Smooth muscle cell (in vitro differentiated cells): Measurements from ENCODE around the gene PLVAP. TPM values are rescaled to one million over a fixed set of nuclear protein-coding genes. Genes with fewer than 3 reads are reported as not detected.

Experiments used
- DNase-seq: peaks from one replicate; lab custom pipeline; 2025; ENCODE audit not compliant: unreplicated experiment; lab: John Stamatoyannopoulos, UW
- H2AFZ ChIP-seq: fragments of 200-600 bp; sonication (generic); 2 replicates; pipeline ENCODE4 v1.6.0; 2016; ENCODE audit warnings: antibody characterized with exemption, low read depth, mild to moderate bottlenecking
- H3F3A ChIP-seq: fragments of 200-600 bp; sonication (generic); 2 replicates; pipeline ENCODE4 v1.6.0; 2017; ENCODE audit warnings: antibody characterized with exemption, low read depth
- H3K27ac ChIP-seq: fragments of 200-600 bp; sonication (generic); 2 replicates; pipeline ENCODE4 v1.5.1; 2016; ENCODE audit warnings: low read depth, mild to moderate bottlenecking
- H3K27me3 ChIP-seq: fragments of 200-600 bp; sonication (generic); 2 replicates; pipeline ENCODE4 v1.6.1; 2016; ENCODE audit warnings: low read depth, mild to moderate bottlenecking
- H3K36me3 ChIP-seq: fragments of 200-600 bp; sonication (generic); 2 replicates; pipeline ENCODE4 v1.5.1; 2016; ENCODE audit warnings: low read depth
- H3K4me1 ChIP-seq: fragments of 200-600 bp; sonication (generic); 2 replicates; pipeline ENCODE4 v1.5.1; 2016; ENCODE audit warnings: low read depth
- H3K4me2 ChIP-seq: fragments of 200-600 bp; sonication (generic); 2 replicates; pipeline ENCODE4 v1.6.0; 2016; ENCODE audit warnings: mild to moderate bottlenecking
- H3K4me3 ChIP-seq: fragments of 200-600 bp; sonication (generic); 2 replicates; pipeline ENCODE4 v1.5.1; 2016; ENCODE audit warnings: mild to moderate bottlenecking
- H3K79me2 ChIP-seq: fragments of 200-600 bp; sonication (generic); 2 replicates; pipeline ENCODE4 v1.6.0; 2016; ENCODE audit warnings: low read depth, mild to moderate bottlenecking
- H3K9ac ChIP-seq: fragments of 200-600 bp; sonication (generic); 2 replicates; pipeline ENCODE4 v1.6.0; 2016; ENCODE audit warnings: low read depth
- H3K9me3 ChIP-seq: fragments of 200-600 bp; sonication (generic); replicated peaks from 2 replicates; pipeline ENCODE4 v1.5.1; 2016; ENCODE audit warnings: low read depth
- H4K20me1 ChIP-seq: fragments of 200-600 bp; sonication (generic); 2 replicates; pipeline ENCODE4 v1.6.0; 2016; ENCODE audit warnings: low read depth
- WGBS: methylation state at CpG from one replicate; pipeline ENCODE4 v1.1.7; 2016; ENCODE audit warnings: low lambda C conversion rate; 5-methylcytosine and 5-hydroxymethylcytosine counted together
- polyA plus RNA-seq: library from polyadenylated mRNA; unstranded; fragments of >200 nt; fragmentation: Nextera tagmentation; extraction: Ambion mirVana; gene quantifications from 2 replicates; pipeline ENCODE4 v1.2.1, GENCODE V29; 2016
- total RNA-seq: library from RNA; depleted of rRNA; stranded (reverse); fragments of >200 nt; gene quantifications from 2 replicates; pipeline ENCODE4 v1.2.3, GENCODE V29; 2014
- TF ChIP-seq, protein P1 (sequence below): fragments of 200-600 bp; sonication (generic); IDR thresholded peaks from 2 replicates; pipeline ENCODE4 v1.5.1; 2017; ENCODE audit warnings: borderline replicate concordance, mild to moderate bottlenecking, antibody characterized with exemption; ENCODE audit not compliant: insufficient read depth, poor library complexity, severe bottlenecking

Gene PLVAP
- total and polyA plus RNA-seq, 2 experiments from 2014 or later = not detected

DNA sequence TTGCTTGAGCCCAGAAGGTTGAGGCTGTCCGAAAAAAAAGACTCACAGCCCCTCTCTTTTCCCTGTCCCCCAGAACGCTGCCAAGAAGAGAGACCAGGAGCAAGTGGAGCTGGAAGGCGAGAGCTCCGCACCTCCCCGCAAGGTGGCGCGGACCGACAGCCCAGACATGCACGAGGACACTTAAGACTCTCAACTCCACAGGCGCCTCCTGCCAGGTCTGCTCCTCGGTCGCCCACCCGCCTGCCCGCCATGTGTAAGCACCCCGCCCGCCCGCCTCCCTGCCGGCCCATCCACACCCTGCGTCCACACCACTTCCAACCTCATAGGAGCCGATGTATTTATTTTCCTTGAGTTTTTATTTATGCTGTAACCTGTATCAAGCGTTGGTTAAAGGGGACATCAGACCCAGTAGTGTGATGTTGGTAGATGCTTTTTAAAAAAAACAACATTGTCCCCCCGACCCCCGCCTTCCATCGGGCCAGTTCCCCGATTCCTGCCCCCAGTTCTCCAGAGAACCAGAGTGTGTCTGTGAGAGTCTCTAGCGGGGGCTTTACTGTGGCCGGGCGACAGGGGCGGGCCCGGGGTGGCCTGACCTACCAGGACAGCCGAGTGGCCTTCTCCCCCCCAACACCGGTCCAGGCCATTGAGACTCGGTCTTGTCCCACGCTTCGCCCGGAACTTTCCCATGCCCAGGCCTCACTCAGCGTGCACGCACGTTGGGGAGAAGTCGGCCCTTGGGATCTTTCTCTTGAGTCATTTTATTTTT is 57.5 kb downstream of the PLVAP start:
- H3K9me3 ChIP-seq = no peaks in the 10 kb centered on the region
- H3K27me3 ChIP-seq = no peaks in the 10 kb centered on the region
- no peak overlapping the region for H2AFZ ChIP-seq
- WGBS = 96% methylated on average over 34 of the region's 40 CpGs
- TF ChIP-seq, protein P1, sequence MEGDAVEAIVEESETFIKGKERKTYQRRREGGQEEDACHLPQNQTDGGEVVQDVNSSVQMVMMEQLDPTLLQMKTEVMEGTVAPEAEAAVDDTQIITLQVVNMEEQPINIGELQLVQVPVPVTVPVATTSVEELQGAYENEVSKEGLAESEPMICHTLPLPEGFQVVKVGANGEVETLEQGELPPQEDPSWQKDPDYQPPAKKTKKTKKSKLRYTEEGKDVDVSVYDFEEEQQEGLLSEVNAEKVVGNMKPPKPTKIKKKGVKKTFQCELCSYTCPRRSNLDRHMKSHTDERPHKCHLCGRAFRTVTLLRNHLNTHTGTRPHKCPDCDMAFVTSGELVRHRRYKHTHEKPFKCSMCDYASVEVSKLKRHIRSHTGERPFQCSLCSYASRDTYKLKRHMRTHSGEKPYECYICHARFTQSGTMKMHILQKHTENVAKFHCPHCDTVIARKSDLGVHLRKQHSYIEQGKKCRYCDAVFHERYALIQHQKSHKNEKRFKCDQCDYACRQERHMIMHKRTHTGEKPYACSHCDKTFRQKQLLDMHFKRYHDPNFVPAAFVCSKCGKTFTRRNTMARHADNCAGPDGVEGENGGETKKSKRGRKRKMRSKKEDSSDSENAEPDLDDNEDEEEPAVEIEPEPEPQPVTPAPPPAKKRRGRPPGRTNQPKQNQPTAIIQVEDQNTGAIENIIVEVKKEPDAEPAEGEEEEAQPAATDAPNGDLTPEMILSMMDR = no peak
- peaks cover 10% of the 10 kb centered on the region for H4K20me1 ChIP-seq
- H3K79me2 ChIP-seq = no peaks in the 10 kb centered on the region
- H3F3A ChIP-seq = peaks cover 4% of the 10 kb centered on the region
- H3K9ac ChIP-seq = no peak overlapping the region
- no peaks in the 10 kb centered on the region for H3K4me1 ChIP-seq
- no peak overlapping the region for H3K4me3 ChIP-seq
- DNase-seq = no peak
- H3K27ac ChIP-seq = no peak overlapping the region
- H3K4me2 ChIP-seq = no peak overlapping the region
- H3K36me3 ChIP-seq = no peaks in the 10 kb centered on the region

DNA sequence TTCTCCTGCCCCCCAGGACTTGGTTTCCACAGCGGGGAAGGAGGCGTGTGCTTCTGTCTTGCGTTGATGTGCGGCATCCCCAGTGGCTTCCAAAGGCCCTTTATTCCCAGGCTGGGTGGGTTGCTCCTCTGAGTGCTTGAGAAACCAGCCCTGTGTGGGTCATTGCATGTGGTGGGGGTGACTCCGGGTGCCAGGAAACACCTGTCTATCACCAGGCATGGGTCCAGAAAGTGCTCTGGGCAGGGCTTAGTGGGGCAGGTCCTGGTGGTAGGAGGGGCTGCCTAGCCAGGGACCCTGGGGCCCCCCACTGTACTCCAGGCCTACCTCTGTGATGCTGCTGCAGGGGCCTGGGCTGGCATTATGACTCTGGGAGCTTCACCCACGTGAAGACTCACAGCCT is 58.2 kb downstream of the PLVAP start:
- no peaks in the 10 kb centered on the region for H3K4me1 ChIP-seq
- no peak overlapping the region for H3K4me3 ChIP-seq
- no peaks in the 10 kb centered on the region for H3K79me2 ChIP-seq
- H2AFZ ChIP-seq = no peak overlapping the region
- TF ChIP-seq, protein P1 = no peak
- H3K27me3 ChIP-seq = no peaks in the 10 kb centered on the region
- 95% methylated on average over 5 of the region's 6 CpGs for WGBS
- no peak overlapping the region for H3K4me2 ChIP-seq
- no peak overlapping the region for H3K9ac ChIP-seq
- no peaks in the 10 kb centered on the region for H3K9me3 ChIP-seq
- H3K27ac ChIP-seq = no peak overlapping the region
- DNase-seq = no peak
- H3F3A ChIP-seq = peaks cover 4% of the 10 kb centered on the region
- no peaks in the 10 kb centered on the region for H3K36me3 ChIP-seq
- peaks cover 17% of the 10 kb centered on the region for H4K20me1 ChIP-seq

DNA sequence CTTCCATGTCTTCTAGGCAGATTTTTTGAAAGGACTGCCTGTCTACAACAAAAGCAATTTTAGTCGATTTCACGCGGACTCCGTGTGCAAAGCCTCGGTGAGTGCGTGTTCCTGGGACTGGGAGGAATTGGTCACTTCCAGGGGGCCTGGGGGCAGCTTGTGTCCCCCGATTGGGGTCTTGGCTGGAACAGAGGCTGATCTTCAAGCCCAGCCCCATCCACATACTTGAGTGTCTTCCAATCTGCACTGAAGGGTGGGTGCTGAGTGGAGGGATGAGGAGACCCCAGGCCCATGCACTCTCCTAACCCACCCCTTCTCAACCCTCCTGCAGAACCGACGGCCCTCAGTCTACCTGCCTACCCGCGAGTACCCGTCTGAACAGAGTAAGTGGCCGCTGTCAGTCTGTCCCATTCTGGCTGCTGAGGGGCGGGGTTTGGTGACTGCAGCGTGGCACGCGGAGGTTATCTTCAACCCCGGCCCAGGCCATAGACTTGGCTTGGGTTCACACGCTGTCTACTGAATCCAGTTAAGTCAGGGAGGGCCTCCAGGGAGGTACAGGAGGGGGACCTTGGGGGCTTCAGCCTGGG is 63.0 kb downstream of the PLVAP start:
- H2AFZ ChIP-seq = no peak overlapping the region
- no peaks in the 10 kb centered on the region for H3K36me3 ChIP-seq

More for the DNA sequence above, 63.0 kb downstream of the PLVAP start:
- TF ChIP-seq, protein P1 = no peak
- H4K20me1 ChIP-seq = peaks cover 39% of the 10 kb centered on the region
- no peak overlapping the region for H3K27ac ChIP-seq
- 96% methylated on average over 19 of the region's 19 CpGs for WGBS
- H3K4me1 ChIP-seq = peaks cover 9% of the 10 kb centered on the region
- H3K4me2 ChIP-seq = no peak overlapping the region
- peaks cover 36% of the 10 kb centered on the region for H3K79me2 ChIP-seq
- no peaks in the 10 kb centered on the region for H3K9me3 ChIP-seq
- no peak for DNase-seq
- no peaks in the 10 kb centered on the region for H3K27me3 ChIP-seq
- H3K4me3 ChIP-seq = no peak overlapping the region
- no peak overlapping the region for H3K9ac ChIP-seq
- H3F3A ChIP-seq = peaks cover 4% of the 10 kb centered on the region
